ENCODE data around the gene MRPS15.
"Not testable (repeated sequence)": the region's sequence is repeated elsewhere in the genome, so short reads cannot be mapped to it uniquely, and the experiment has no call there.

The MRPS15 gene

GRCh38 chr1:36463803-36464604 lies at the start of gene MRPS15:
Gene MRPS15, minus strand, starts transcription at chr1:36464384. Its CDS starts 109 bp downstream, at chr1:36464275.
- peak; percentile 94 to 95 for DNase-seq (ENCODE audit: low read depth in 2 of 2)

DNA sequence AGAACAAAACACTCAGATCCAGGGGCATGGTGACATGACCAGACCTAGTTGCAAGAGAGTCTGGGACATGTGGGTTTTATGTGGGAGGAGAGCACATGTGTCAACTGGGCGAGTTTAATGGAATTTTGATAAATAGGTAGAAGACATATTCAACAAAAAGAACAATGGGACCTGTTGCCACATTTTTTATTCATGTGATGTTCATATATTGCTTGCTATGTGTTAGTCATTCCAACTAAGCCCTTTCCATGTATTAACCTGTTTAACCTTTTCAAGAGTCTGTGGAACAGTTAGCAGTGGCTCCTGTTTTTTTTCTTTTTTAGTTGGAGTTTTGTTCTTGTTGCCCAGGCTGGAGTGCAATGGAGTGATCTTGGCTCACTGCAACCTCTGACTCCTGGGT lies 48.7 kb upstream of the MRPS15 start:
- DNase-seq (ENCODE audit: low read depth in 2 of 2) = no peak

DNA sequence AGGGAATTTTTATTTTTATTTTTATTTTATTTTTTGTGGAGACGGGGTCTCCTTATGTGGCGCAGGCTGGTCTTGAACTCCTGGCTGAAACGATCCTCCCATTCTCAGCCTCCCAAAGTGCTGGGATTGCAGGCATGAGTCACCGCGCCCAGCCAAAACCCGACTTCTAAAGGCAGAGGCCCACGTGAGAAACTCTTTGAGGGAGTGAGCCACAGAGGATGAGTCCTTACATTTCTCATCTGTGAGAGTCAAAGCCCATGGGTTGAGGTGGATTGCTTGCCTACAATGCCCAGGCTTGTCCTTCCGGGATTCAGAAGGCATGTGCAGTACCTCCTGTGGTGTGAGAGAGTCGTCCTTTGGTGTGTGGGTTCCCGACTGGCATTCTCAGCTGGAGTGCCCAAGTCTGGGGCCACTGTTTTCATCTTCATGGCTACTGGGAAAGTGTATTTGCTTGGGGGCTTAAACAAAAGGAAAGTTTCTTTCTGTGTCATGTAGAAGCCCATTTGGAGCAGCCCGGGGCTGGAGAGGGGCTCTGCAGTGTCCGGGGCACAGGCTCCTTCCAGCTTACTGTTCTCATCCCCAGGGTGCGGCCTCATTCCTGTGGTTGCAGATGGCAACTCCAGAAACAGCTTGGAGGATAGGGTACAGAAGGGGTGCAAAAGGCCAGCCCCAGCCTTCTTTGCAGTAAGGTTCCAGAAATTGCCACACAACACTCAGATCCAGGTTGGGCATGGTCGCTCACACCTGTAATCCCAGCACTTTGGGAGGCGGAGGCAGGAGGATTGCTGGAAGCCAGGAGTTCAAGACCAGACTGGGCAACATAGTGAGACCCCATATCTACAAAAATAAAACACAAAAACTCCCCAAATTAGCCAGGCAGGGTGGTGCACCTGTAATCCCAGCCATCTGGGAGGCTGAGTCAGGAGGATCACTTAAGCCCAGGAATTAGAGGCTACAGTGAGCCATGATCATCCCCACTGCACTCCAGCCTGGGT lies 47.9 kb upstream of the MRPS15 start:
- no peak for DNase-seq (ENCODE audit: low read depth in 2 of 2)

DNA sequence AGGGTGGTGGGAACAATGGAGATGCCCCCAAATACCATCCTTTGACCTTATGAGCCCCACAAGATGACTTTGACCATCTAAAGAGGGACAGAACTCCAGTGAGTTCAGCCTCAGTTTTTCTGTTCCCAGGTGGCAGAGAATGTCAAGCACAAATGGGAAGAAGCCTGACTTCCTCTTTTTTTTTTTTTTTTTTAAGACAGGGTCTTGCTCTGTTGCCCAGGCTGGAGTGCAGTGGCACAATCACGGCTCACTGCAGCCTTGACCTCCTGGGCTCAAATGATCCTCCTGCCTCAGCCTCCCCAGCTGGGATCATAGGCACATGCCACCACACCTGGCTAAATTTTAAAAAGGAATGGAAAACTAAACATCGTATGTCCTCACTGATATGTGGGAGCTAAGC lies 47.0 kb upstream of the MRPS15 start:
- not testable (repeated sequence) for DNase-seq (ENCODE audit: low read depth in 2 of 2)

- DNase-seq (ENCODE audit: low read depth in 2 of 2) = no peak
These were observed 46.2 kb upstream of the MRPS15 start for GRCh38 chr1:36510418-36510817.

DNA sequence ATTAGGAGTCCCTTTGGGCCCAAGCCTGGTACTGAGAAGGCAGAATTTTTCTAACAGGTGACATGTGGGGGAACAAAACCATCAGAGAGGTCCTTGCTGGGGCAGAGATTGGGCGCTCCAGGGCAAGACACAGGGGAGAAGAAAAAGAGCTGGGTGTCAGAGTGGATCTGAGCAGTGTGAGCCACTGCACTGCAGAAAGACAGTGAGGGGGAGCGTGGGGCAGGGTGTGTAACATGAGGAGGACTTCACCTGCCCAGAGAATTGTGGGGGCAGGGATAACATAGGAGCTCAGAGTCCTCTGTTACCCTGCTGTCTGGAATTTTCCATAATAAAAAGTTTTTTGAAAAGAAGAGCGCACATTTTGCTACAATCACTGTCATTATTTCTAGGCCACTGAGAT lies 44.1 kb upstream of the MRPS15 start:
- DNase-seq (ENCODE audit: low read depth in 2 of 2) = no peak

GRCh38 chr1:36506276-36506920 lies 42.2 kb upstream of the MRPS15 start:
- DNase-seq (ENCODE audit: low read depth in 2 of 2) = no peak

- no peak for DNase-seq (ENCODE audit: low read depth in 2 of 2)
These were observed 39.5 kb upstream of the MRPS15 start for GRCh38 chr1:36503733-36504132.

DNA sequence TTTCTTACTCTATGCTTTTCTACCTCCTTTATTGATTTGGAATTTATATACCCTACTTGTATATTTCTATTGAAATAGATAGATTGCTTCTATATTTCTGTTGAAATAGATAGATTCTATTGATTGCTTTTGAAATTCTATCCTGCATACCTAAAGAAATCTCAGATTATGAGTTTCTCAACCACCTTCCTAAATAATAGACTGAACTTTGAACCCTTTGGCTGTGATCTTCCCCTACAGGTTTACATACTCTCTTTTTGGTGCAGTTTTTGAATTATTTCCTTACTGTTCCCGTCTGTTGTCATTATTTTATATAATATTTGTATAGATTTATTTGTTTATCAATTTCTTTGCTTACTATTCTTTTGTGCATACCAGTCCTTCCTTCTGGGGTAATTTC lies 39.0 kb upstream of the MRPS15 start:
- DNase-seq (ENCODE audit: low read depth in 2 of 2) = no peak

GRCh38 chr1:36502616-36503015 lies 38.4 kb upstream of the MRPS15 start:
- DNase-seq (ENCODE audit: low read depth in 2 of 2) = no peak

- not testable (repeated sequence) for DNase-seq (ENCODE audit: low read depth in 2 of 2)
These were observed 37.7 kb upstream of the MRPS15 start for GRCh38 chr1:36501911-36502310.

- DNase-seq (ENCODE audit: low read depth in 2 of 2) = no peak
These were observed 33.0 kb upstream of the MRPS15 start for GRCh38 chr1:36497207-36497606.

GRCh38 chr1:36494971-36495370 lies 30.8 kb upstream of the MRPS15 start:
- no peak for DNase-seq (ENCODE audit: low read depth in 2 of 2)

GRCh38 chr1:36493524-36493923 lies 29.3 kb upstream of the MRPS15 start:
- no peak for DNase-seq (ENCODE audit: low read depth in 2 of 2)

- DNase-seq (ENCODE audit: low read depth in 2 of 2) = no peak
These were observed 28.3 kb upstream of the MRPS15 start for GRCh38 chr1:36492491-36492890.

DNA sequence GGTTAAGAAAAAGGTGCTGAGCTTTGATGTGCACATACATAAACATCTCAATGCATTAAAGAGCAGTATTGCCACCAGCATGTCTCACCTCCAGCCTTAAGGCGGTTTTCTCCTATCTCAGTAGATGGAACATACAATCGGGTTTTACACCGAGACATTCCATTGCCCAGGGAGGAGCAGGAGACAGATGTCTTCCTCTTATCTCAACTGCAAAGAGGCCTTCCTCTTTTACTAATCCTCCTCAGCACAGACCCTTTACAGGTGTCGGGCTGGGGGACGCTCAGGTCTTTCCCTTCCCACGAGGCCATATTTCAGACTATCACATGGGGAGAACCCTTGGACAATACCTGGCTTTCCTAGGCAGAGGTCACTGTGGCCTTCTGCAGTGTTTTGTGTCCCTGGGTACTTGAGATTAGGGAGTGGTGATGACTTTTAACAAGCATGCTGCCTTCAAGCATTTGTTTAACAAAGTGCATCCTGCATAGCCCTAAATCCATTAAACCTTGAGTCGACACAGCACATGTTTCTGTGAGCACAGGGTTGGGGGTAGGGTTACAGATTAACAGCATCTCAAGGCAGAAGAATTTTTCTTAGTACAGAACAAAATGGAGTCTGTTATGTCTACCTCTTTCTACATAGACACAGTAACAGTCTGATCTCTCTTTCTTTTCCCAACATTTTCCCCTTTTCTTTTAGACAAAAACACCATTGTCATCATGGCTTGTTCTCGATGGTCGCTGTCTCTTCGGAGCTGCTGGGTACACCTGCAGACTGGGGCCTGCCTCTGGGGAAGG lies 25.3 kb upstream of the MRPS15 start:
- DNase-seq (ENCODE audit: low read depth in 2 of 2) = not testable (repeated sequence)

- no peak for DNase-seq (ENCODE audit: low read depth in 2 of 2)
These were observed 23.7 kb upstream of the MRPS15 start for GRCh38 chr1:36487906-36488305.

DNA sequence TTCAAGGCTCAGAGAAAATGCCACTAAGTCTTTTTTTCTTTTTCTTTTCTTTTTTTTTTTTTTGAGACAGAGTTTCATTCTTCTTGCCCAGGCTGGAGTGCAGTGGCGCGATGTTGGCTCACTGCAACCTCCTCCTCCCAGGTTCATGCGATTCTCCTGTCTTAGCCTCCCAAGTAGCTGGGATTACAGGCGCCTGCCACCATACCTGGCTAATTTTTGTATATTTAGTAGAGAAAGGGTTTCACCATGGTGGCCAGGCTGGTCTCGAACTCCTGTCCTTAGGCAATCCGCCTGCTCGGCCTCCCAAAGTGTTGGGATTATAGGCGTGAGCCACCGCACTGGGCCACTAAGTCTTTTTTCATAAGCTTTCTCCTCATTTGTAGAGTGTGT lies 23.1 kb upstream of the MRPS15 start:
- not testable (repeated sequence) for DNase-seq (ENCODE audit: low read depth in 2 of 2)

GRCh38 chr1:36486439-36487335 lies 22.5 kb upstream of the MRPS15 start:
- DNase-seq (ENCODE audit: low read depth in 2 of 2) = no peak

DNA sequence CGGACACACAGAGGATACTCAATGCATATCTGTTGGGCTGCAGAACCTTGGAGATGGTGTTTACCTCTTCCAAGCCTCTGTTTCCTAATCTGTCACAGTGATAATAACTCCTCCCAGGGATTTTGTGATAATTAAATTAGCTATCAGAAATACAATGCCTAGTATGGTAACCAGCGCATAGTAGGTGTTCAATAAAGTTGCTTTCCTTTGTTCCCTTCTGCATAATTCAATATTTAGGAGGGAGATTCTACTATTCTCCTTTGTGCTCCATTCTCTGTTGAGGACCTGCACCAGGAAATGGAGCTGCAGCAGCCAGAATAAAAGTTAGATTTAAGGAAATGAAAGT lies 21.9 kb upstream of the MRPS15 start:
- no peak for DNase-seq (ENCODE audit: low read depth in 2 of 2)
